Measurements from ENCODE around the gene ERN1. TPM values are rescaled to one million over a fixed set of nuclear protein-coding genes. Genes with fewer than 3 reads are reported as not detected.
A peak's percentile ranks its signal among the peaks of the same experiment; 100 is the strongest.

The ERN1 gene
- total RNA-seq, 1 donor from 2014 or later = 20.6 TPM

GRCh38 chr17:64133546-64134215 lies 3.7 kb upstream of the ERN1 start:
- peaks cover 2% of the 10 kb centered on the region for H3K27me3 Mint-ChIP-seq (ENCODE audit: low read depth)
- no peak for DNase-seq (ENCODE audit: low spot score in 2 of 2, unreplicated experiment in 2 of 2)
- H3K4me1 Mint-ChIP-seq = peaks cover 32% of the 10 kb centered on the region
- no peak overlapping the region for H3K4me3 Mint-ChIP-seq
- no peaks in the 10 kb centered on the region for H3K36me3 Mint-ChIP-seq
- no peak overlapping the region for H3K27ac Mint-ChIP-seq
- TF ChIP-seq CTCF (IDR thresholded peaks at IDR 0.05; ENCODE audit: unreplicated experiment) = peak; percentile 68
- H3K9me3 Mint-ChIP-seq = no peaks in the 10 kb centered on the region

- DNase-seq (ENCODE audit: low spot score in 2 of 2, unreplicated experiment in 2 of 2) = no peak
These were observed 1.8 kb upstream of the ERN1 start for GRCh38 chr17:64131606-64132270.

GRCh38 chr17:64130559-64131001 lies 636 bp upstream of the ERN1 start:
- Mint-ChIP-seq H3K36me3 (no peaks in the 10 kb centered on the region), H3K27me3 (ENCODE audit: low read depth) (peaks cover 2% of the 10 kb centered on the region), H3K4me1 (peaks cover 38% of the 10 kb centered on the region), H3K9me3 (no peaks in the 10 kb centered on the region), H3K4me3 (peak overlapping the region; percentile 72), H3K27ac (peak overlapping the region; percentile 91)
- DNase-seq (ENCODE audit: low spot score in 2 of 2, unreplicated experiment in 2 of 2) = no peak
- no peak for TF ChIP-seq CTCF (IDR thresholded peaks at IDR 0.05; ENCODE audit: unreplicated experiment)

More at GRCh38 chr17:64131606-64132270, 1.8 kb upstream of the ERN1 start:
- peaks cover 38% of the 10 kb centered on the region for H3K4me1 Mint-ChIP-seq
- no peak overlapping the region for H3K4me3 Mint-ChIP-seq
- peaks cover 2% of the 10 kb centered on the region for H3K27me3 Mint-ChIP-seq (ENCODE audit: low read depth)
- H3K9me3 Mint-ChIP-seq = no peaks in the 10 kb centered on the region
- no peak for TF ChIP-seq CTCF (IDR thresholded peaks at IDR 0.05; ENCODE audit: unreplicated experiment)
- H3K36me3 Mint-ChIP-seq = no peaks in the 10 kb centered on the region
- no peak overlapping the region for H3K27ac Mint-ChIP-seq

GRCh38 chr17:64129515-64129764 lies 504 bp downstream of the ERN1 start:
- H3K27me3 Mint-ChIP-seq (ENCODE audit: low read depth) = peaks cover 2% of the 10 kb centered on the region
- peak overlapping the region; percentile 90 for H3K27ac Mint-ChIP-seq
- H3K9me3 Mint-ChIP-seq = peaks cover 3% of the 10 kb centered on the region
- no peak for DNase-seq (ENCODE audit: low spot score in 2 of 2, unreplicated experiment in 2 of 2)
- peaks cover 32% of the 10 kb centered on the region for H3K4me1 Mint-ChIP-seq
- no peaks in the 10 kb centered on the region for H3K36me3 Mint-ChIP-seq
- H3K4me3 Mint-ChIP-seq = peak overlapping the region; percentile 70
- TF ChIP-seq CTCF (IDR thresholded peaks at IDR 0.05; ENCODE audit: unreplicated experiment) = no peak

- Mint-ChIP-seq H3K4me1 (peaks cover 31% of the 10 kb centered on the region), H3K9me3 (peaks cover 4% of the 10 kb centered on the region), H3K27me3 (ENCODE audit: low read depth) (peaks cover 2% of the 10 kb centered on the region), H3K4me3 (peak overlapping the region; percentile 70), H3K36me3 (no peaks in the 10 kb centered on the region), H3K27ac (peak overlapping the region; percentile 90)
- no peak for TF ChIP-seq CTCF (IDR thresholded peaks at IDR 0.05; ENCODE audit: unreplicated experiment)
- no peak for DNase-seq (ENCODE audit: low spot score in 2 of 2, unreplicated experiment in 2 of 2)
These were observed 993 bp downstream of the ERN1 start for GRCh38 chr17:64128787-64129514.
